GM21825 (cell line): ENCODE results near the gene JTB.

ENCODE experiments used
- ATAC-seq: cut with Tn5 transposase; IDR thresholded peaks from one replicate; pipeline ENCODE4 v1.9.1; 2021; ENCODE audit warnings: mild to moderate bottlenecking, moderate library complexity; ENCODE audit not compliant: unreplicated experiment

Gene JTB

DNA sequence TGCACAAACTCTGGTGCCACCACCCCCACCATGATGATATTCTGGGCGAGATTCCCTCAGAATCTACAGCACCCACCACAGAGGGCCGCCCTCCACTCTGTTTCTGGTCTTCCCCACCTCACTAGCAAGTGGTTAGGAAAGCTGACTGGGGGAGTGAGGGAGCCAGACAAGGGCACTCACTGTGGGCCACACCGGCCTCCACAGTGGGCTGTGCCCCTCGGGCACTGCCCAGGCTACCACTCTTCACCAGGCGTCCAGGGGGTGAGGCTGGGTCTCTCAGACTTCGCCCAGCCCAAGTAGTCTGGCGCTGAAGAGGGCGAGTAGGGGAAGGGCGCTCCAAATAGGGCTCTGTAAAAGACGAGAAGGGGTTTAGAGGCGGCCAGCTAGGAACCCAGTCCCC lies 43.5 kb downstream of the JTB start:
- ATAC-seq = no peak

DNA sequence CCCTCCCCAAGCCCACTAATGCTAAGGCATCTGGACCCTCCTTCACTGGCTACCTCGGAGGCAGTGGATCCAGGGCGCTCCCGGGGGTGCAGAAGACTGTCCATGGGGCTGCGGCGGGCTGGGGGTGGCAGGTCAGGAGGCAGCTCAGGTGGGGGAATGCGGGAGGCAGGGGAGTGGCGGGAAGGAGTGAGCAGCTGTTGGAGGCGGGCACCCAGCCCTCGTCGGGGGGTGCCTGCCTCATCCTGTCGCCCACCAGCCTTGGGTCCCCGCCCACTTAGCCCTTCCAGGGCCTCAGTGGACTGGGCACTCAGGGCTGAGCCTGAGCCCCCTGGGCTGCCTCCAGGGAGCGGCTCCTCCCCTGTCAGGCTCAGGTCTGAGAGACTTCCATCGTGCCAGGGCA lies 44.0 kb downstream of the JTB start:
- no peak for ATAC-seq

GRCh38 chr1:153932156-153933131 lies 45.0 kb downstream of the JTB start:
- ATAC-seq = no peak

DNA sequence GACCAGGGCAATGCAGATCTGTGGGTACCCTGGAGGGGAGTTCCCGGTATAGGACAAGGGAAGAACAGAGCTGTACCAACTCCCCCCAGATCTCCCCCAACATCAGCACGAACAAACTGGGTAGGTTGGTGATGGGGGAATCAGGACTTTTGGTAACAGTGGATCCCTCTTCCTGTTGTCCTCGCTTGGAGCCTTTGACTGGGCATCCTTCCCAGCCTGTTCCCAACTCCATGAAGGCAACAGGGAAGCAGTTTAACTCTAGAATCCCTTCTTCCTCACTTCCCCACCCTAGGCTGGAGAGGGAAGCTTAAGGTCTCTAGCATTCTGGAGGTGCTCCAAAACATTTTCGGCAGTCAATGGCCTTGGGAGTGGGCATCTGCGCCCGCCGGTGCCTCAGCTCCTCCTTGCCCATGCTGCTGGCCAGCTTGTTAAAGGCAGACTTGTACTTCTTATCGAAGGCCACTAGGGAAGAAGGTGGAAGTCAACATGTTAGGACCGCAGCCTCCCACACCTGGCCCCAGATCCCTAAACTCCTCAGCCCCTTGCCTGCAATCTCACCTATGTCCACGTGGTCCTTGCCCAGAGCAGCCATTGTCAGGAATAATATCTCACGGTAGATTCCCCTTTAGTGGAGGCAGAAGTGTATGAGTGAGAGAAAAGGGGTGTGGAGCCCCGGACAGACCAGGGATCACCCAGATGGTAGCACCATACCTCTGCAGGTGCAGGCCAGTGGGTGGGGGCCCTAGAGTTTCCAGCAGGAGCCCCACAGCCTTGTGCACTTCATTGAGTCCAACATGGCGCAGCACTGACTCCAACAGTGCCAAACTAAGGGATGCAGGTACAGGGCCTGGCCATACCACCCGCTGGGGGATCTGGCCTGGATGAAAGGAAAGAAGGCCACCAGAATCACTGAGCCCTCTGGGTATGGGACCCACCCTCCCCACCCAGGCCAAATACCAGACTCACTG lies 47.2 kb downstream of the JTB start:
- ATAC-seq = no peak

- no peak for ATAC-seq
Observed at GRCh38 chr1:153929426-153929825, 48.0 kb downstream of the JTB start.

GRCh38 chr1:153928791-153929341 lies 48.6 kb downstream of the JTB start:
- ATAC-seq = no peak

- no peak for ATAC-seq
Observed at GRCh38 chr1:153928245-153928644, 49.2 kb downstream of the JTB start.

GRCh38 chr1:153926405-153926804 lies 51.1 kb downstream of the JTB start:
- ATAC-seq = no peak
